HG03342 (cell line): ENCODE results near the gene PTTG1IP.
A peak's percentile ranks its signal among the peaks of the same experiment; 100 is the strongest.
"Not testable (repeated sequence)": the region's sequence is repeated elsewhere in the genome, so short reads cannot be mapped to it uniquely, and the experiment has no call there.

Experiments used
- ATAC-seq: cut with Tn5 transposase; IDR thresholded peaks from one replicate; pipeline ENCODE4 v1.9.1; 2021; ENCODE audit warnings: mild to moderate bottlenecking, moderate library complexity; ENCODE audit not compliant: unreplicated experiment

The PTTG1IP gene

DNA sequence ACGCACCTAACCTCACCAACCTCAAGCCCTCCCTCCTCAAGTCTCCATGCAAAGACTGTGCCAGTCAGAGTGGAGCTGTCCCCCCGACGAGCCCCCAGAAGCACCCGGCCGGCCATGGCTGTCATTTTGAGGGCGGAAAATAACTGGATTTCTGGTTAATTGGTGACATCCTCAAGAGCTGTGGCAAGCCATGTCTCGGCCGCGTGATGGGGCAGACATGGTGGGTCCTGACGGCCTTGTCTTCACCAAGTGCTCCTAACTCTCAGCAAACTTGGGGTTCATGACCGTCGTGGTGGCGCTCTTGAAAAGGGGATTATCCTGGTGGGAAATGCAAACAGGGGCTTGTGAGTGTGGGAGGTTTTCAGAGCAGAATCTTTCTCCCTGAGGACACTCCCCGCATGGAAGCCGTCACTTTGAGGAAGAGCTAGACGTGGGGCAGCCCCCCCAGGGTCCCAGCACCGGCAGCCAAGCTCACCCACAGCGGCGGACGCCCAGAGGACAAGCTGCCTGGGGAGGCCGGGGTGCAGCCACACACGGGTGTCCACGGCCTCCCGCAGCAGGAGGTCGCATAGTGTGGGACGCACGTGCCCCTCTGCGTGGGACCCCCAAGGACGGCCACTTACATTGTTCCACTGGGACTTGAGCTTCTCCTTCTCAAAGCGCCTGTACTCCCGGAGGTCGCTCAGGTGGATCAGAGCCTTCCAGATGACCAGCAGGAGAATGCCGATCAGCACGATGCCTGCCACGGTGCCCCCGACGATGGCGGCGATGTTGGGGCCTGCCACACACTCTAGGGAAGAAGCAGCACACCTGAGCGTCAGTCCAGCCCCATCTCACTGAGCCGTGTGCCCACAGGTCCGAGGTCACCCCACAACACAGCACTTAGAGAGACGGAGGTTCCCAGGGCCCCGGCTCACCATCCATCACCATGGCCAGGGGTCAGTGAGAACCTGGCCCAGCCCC lies 12.9 kb upstream of the PTTG1IP start:
- no peak for ATAC-seq

DNA sequence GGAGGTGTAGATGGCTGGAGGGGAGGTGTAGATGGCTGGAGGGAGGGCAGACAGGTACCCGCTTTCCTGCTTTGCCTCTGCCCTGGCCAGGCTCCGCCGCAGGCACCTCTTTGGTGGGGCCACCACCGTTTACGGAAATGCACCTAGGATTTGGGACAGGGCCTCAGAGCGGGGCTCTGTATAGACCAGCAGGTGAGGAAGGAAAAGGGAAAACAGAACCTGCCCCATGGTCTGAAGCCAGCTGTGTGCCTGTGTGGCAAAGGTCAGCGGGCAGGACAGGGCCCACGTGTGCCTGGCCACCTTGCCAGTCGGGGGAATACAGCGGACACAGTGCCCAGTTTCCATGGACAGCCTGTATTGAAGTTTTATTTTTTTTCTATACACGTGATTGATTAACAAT lies 12.1 kb upstream of the PTTG1IP start:
- no peak for ATAC-seq

DNA sequence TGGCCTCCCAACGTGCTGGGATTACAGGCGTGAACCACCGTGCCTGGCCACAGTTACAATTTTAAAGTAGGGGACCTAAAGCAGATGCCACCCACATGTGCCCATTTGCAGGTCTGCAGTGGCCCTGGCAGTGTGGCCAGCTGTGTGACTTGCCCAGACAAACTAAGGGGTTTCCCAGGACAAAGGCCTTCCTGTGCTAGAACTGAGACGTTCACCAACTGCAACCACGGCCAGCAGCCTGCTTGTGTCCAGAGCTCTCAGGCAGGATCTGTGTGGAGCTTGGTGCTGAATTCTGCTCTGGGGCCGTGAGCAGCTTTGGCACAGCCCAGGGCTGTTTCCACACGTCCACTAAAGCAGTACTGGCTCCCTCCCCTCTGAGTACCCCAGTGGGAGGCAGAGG lies 10.6 kb upstream of the PTTG1IP start:
- ATAC-seq, result no peak

DNA sequence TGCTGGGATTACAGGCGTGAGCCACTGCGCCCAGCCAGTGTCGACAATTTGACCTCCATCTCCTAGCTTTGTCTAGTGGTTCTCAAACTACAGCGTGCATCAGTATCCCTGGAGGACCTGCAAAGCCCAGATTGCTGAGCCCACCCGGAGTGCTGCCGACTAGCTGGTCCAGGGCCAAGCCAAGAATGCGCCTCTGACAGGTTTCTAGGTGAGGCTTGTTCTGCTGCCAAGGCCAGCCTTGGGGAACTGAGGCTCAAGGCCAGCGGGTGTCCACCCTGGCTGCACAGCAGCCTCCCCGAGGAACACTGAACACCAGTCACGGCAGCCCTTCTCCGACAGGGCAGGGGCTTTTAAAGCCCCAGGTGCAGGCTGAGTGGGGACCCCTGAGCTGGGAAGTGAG lies 9.8 kb upstream of the PTTG1IP start:
- no peak for ATAC-seq

DNA sequence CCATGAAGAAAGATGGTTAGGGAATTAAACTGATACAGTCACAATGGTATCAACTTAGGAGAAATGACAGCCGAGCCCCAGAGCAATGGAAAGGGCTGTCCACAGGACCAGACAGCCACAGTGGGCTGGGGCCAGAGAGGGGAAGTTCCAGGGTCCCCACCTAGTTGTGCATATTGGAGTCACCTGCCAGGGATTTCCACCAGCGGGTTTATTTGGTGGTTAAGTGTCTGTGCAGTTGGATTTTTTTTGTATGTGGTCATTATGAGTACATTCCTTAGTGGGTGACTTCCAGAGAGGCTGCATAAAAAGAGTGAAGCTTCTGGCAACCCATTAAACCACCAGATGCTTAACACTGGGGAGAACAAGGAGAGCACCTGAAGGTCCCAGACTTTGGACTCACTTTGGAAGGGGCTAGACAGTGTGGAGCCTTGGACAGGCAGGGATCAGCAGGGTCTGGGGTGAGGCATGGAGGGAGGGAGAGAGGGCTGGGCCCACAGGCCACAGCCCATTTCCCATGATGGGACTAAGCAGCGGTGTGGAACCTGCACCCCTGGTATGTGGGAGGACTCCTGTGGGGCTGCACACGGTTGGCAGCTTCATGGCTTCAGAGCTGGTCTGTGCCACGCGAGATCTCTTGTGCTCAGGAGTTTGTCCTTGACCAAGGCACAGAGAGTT lies 7.8 kb upstream of the PTTG1IP start:
- no peak for ATAC-seq

DNA sequence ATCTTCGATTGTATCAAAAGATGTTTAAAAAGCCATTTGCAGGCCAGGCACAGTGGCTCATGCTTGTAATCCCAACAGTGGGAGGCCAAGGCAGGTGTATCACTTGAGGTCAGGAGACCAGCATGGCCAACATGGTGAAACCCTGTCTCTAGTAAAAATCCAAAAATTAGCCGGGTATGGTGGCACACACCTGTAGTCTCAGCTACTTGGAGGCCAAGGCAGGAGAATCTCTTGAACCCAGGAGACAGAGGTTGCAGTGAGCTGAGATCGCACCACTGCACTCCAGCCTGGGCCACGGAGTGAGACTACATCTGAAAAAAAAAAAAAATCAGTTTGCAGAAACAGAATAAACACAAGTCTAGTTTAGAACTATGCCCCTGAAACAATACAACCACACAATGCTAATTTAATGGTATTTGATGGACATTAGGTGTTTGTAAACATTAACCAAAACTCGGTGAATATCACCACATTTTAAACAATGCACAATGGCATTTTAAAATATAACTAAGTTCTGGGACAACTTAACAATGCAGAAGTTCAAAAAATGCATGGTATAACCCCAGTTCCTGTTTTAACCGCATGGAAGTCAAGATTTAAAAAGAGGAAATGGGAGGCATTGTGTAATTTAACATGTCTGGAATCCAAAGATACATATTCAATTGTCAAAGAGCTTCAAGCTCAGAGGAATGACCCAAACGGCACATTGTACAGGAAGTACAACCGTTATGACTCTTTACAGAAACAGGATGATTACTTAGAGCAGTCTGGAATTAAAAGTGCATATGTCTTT lies 7.1 kb upstream of the PTTG1IP start:
- ATAC-seq, result no peak

DNA sequence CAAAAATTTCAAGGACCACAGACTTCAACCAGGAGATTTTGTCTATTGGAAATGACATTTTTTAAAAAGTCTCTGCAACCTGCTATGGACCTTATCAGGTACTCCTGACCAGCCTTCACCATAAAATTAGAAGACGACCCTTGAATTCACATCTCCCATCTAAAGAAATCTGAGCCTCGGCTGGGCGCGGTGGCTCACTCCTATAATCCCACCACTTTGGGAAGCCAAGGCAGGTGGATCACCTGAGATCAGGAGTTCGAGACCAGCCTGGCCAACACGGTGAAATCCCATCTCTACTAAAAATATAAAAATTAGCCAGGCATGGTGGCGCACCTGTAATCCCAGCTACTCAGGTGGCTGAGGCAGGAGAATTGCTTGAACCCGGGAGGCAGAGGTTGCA lies 5.7 kb upstream of the PTTG1IP start:
- not testable (repeated sequence) for ATAC-seq

DNA sequence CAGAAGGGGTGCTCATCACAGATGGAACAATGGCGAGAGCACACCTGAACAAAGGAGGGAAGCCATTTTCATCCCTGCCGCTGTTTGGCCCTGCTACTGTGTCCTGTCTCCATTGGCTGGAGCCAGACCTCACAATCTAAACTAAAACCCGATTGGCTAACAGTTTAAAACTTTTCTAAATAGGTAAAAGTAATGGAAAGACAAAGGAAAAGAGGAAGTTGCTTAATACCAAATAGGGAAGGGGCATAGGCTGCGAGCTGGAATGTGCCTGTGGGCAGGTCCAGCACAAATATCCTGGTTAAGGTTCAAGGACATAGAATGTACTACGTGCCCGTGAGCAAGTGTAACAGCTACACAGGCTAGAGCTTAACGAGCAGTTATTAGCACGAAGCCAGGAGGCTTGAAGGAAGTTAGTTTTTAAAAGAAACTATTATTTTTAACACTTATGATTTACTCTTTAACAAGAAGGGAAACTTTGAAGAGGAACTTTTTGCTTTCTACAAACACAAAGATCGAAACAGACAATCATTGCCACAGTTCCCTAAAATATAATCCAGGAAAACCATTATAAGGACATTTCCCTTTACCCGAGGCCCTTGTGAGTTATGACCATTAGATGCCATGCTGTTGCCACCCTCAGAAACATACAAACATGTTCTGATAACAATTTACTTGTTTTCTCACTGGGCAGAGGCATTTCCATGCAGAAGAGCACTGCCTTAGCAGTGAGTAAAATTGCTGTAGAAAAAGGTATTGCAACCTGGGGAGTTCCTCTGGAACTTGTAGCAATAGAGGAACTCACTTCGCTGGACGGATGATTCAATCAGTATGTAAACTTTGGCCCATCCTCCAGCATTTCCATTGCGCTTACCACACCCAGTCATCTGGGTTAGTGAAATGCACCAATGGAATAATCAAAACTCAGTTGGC lies 4.8 kb upstream of the PTTG1IP start:
- no peak for ATAC-seq

DNA sequence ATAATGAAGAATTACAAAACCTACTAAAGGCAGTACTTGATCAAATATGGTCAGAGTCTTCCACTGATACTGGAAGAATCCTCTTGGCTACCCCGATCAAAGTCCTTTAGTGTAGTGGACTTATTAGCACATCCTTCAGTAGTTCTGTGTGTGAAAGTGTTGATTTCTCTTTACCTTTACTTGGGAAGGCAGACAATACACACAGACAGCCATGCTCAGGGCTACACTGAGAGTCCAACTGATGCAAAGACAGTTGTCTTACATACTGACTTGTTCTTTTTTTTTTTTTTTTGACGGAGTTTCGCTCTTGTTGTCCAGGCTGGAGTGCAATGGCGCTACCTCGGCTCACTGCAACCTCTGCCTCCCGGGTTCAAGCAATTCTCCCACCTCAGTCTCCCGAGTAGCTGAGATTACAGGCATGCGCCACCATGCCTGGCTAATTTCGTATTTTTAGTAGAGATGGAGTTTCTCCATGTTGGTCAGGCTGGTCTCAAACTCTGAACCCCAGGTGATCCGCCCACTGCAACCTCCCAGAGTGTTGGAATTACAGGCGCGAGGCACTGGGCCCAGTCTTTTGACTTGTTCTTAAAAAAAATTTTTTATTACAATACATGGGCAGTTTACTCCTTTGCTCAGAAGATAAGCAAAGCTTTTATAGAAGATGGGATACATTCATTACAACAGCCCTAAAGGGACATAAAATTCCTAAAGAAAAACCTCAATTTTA lies 3.5 kb upstream of the PTTG1IP start:
- ATAC-seq, result no peak

DNA sequence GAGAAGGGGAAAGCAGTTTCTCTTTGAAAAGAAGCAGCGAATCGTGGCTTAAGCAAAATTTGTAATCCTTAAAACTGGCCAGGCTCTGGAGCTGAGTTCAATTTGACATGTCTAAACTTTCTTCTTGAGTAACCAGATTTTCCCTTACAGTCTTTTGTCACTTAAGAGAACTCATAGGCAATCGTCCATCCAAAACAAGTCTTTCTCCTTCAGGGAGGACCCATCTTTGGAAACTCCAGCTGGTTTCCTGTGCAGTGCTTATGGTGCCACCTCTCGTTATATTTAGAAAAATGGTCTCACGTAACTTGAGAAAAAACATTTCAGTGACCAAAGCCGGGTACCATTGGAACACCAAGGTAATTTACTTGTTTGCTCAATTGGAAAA lies 1.8 kb upstream of the PTTG1IP start:
- no peak for ATAC-seq

DNA sequence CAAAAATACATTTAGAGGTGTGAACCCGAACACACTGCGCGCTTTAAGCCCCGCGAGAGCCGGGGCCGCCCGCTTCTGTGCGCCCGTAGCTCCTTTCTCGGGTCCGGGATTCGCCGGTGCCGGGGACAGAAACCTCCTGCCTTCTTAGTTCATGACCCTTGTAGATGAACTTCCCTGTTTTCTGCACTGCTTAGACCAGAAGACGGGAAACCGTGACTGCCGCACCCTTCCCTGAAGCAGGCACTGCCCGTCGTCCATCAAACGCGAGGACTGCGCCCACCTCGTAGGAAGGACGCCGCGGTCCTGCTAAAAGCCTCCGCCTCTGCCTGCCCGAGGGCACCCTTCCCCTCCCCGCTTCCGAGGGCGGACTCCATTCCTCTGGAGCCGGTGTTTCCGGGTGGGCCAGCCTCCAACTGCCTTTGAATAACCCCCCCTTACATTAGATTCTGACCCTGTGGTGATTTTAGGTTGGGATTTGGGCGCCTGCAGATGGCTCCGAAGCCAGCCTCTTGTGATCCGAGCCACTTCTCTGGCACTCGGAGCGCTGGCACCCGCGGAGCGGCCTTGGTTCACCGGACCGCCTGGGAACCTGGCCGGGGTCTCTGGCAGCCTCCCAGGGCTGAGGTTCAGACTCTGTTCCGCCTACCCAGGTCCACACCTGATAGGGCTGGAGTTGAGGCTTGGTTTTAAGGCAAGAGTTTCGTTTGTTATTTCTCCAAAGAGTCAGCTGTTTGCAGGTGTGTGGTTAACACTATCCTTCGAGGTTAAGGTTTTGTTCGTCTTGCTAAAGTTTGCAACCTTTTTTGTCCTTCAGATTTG lies 1.2 kb upstream of the PTTG1IP start:
- ATAC-seq, result peak; percentile 1

DNA sequence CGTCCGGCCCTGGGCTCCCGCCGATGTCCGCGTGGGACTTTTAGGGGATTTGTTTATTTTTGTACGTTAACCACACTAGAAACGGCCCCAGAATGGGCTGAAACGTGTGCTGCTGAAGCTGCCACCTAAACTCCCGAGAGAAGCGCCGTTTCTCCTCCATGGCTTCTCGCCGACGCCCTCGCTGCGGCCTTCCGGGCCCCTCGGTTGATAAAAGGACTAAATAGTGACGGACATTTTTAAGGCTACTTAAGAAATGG lies 678 bp upstream of the PTTG1IP start:
- ATAC-seq, result no peak

DNA sequence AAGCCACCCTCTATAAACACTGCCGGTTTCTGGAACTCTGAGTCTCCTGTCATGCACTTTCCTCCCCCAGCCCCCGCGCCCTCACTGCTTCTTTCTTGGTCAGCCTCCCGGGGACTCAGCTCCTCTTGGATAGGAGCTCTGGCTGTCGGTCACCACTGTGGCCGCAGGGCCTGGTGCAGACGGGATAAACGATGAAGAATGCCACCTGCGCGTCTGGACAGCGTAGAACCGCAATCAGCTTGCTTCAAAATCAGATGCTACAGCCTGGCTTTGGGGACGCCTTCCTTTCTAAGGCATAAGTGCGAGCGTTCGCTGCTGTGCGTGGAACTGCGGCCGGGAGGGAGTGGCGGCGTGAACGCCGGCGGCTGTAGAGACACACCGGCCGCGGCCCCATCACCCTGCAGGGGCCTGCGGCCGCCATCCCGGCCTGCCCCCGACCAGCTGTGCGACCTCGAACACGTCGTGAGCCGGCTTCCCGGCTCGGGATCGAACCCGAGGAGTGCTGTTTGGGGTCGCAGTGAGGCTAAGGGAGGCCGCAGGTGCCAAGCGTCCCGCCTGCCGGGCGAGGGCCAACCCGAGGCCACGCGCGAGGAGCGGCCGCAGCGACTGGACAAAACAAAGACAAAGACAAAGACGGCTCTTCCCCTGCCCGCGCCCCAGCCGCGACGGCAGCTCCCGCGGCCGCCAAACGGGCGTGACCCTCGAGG lies 688 bp downstream of the PTTG1IP start:
- no peak for ATAC-seq

DNA sequence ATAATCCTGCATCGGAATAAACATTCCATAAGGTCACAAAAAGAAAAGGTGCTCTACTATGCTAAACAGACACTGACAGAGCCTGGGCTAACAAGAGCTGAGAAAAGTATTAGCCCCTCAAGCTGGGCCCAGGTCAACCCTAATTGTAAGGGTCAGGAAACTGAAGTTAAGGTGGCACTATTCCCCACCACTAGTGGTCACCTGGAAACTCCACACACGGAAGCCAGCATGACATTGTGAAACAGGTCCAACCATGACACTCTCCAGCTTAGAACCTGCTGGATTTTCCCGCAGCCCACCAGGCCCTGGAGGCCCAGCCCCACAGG lies 1.2 kb downstream of the PTTG1IP start:
- no peak for ATAC-seq

DNA sequence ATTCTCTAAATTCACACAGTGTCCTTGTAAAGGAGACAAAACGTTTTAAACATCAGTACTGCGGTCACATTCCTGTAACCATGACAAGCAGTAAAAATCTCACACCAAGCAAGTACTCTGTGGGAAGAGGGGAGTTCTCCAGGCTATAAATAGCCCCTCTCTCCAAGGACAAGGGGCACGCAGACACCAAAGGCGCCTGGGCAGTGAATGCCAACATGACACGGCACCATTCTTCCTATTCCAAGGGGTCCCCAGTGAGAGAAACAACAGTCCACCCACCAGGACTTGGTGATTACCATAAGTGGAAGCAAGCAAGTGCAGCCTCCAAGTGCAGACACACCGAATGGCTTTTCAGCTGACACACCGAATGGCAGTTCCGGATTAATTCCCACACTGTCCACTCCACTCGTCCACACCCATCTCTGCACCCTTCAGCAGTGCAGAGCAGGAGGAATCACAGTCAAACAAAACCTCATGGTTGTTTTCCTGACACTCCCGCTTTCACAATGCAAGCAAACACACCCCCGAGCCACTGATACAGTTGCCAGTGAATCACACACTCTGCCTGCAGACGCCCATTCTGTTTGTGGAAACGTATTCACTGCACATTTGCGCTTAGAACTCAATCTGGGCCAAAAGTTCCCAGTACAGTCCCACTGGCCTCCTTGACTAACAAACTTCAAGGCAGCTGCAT lies 1.8 kb downstream of the PTTG1IP start:
- ATAC-seq, result no peak

DNA sequence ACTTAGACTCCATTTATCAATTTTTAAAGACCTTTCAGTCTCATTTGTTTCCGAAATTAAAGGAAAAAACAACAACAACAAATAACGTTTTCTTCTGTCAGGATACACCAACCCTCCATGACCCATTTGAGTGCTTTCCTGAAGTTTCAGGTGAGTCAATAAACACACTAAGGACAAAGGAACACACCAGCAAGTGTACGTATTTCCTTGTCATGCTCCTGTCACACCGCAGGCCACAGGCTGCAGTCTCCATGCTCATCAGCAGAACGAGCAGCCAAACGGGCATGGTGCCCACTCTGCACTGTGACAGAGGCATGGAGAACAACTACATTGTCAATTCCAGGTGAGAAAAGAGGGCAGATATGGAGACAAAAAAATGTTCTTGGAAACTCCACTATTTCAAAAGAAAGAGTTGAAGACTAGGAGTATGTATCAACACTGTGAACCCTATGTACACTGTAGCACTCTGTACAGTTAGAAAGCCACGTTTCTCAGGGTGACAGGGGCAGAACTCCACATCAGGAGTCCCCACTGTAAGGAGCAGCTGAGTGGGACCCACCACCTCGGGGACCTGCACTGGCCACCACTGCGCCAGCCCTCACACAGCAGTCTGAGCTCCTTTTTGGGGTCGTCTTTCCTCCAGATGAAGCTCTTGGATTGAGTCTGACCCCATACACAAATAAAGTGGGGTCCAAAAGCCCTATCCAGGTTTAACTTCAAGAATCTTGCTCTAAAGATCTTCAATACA lies 2.6 kb downstream of the PTTG1IP start:
- ATAC-seq, result no peak
